Measurements from ENCODE around the gene CINP.
"Not testable (repeated sequence)": the region's sequence is repeated elsewhere in the genome, so short reads cannot be mapped to it uniquely, and the experiment has no call there.

The CINP gene

DNA sequence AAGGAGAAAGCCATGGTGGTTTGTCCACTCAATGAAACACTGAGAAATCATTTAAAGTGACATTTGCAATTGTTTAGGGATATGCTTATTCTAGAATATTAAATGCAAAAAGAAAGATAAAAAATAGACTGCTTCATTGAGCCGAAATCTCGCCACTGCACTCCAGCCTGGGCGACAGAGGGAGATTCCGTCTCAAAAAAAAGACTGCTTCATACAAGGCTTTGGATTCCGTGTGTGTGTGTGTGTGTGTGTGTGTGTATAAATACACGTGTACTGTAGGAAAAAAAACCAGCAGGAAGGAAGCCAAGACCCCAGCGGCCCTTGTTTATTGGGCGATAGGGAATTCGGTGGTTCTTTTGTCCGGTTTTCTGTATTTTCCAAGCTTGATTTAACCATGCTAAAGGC is 46.4 kb downstream of the CINP start:
- peak overlapping the region; percentile 57 for H3K4me3 ChIP-seq (ENCODE audit: low read depth, low read length)
- TF ChIP-seq, protein P1, sequence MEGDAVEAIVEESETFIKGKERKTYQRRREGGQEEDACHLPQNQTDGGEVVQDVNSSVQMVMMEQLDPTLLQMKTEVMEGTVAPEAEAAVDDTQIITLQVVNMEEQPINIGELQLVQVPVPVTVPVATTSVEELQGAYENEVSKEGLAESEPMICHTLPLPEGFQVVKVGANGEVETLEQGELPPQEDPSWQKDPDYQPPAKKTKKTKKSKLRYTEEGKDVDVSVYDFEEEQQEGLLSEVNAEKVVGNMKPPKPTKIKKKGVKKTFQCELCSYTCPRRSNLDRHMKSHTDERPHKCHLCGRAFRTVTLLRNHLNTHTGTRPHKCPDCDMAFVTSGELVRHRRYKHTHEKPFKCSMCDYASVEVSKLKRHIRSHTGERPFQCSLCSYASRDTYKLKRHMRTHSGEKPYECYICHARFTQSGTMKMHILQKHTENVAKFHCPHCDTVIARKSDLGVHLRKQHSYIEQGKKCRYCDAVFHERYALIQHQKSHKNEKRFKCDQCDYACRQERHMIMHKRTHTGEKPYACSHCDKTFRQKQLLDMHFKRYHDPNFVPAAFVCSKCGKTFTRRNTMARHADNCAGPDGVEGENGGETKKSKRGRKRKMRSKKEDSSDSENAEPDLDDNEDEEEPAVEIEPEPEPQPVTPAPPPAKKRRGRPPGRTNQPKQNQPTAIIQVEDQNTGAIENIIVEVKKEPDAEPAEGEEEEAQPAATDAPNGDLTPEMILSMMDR (IDR thresholded peaks at IDR 0.05; ENCODE audit: low read depth, low read length), result no peak

DNA sequence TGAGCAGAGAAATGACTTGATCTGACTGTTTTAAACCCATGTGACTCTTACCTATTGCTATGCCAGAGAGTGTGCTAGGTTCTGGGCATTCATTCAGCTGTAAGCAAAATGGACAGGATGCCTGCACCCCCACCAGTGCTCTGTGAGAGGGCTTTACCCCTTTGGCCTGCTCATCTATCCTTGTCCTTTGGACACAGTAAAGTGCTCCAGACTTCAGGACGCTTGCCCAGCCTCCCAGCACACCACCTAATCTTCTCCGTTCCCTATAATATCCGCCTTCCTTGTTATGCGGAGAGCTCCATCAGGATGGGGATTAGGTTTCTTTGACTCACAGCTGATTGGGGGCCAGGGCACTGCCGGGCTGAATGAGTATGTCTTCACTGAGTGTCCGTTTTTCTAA is 47.6 kb downstream of the CINP start:
- TF ChIP-seq, protein P1 (IDR thresholded peaks at IDR 0.05; ENCODE audit: low read depth, low read length), result no peak
- no peak overlapping the region for H3K4me3 ChIP-seq (ENCODE audit: low read depth, low read length)

GRCh38 chr14:102314242-102315011 is 48.3 kb downstream of the CINP start:
- TF ChIP-seq, protein P1 (IDR thresholded peaks at IDR 0.05; ENCODE audit: low read depth, low read length), result peak; percentile 72
- peak overlapping the region; percentile 44 for H3K4me3 ChIP-seq (ENCODE audit: low read depth, low read length)

- TF ChIP-seq, protein P1 (IDR thresholded peaks at IDR 0.05; ENCODE audit: low read depth, low read length), result no peak
- peak within 1 kb of the TSS; percentile 89 for H3K4me3 ChIP-seq (ENCODE audit: low read depth, low read length)
Measured at GRCh38 chr14:102304611-102305506, 57.8 kb downstream of the CINP start, which contains the start of gene MOK. MOK (minus strand) TSS chr14:102305164; CDS start chr14:102304968, 196 bp downstream.

- TF ChIP-seq, protein P1 (IDR thresholded peaks at IDR 0.05; ENCODE audit: low read depth, low read length), result no peak
- H3K4me3 ChIP-seq (ENCODE audit: low read depth, low read length), result peak overlapping the region; percentile 89
Measured at GRCh38 chr14:102303664-102304063, 59.0 kb downstream of the CINP start.

DNA sequence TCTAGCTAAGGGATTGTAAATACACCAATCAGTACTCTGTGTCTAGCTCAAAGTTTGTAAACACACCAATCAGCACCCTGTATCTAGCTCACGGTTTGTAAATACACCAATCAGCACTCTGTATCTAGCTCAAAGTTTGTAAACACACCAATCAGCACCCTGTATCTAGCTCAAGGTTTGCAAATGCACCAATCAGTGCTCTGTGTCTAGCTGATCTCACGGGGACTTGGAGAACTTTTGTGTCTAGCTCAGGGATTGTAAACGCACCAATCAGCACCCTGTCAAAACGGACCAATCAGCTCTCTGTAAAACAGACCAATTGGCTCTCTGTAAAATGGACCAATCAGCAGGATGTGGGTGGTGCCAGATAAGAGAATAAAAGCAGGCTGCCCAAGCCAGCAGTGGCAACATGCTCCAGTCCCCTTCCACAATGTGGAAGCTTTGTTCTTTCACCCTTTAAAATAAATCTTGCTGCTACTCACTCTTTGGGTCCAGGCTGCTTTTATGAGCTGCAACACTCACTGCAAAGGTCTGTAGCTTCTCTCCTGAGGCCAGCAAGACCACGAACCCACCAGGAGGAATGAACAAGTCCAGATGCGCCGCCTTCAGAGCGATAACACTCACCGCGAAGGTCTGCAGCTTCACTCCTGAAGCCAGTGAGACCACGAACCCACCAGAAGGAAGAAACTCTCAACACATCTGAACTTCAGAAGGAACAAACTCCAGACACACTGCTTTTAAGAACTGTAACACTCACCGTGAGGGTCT is 64.2 kb downstream of the CINP start:
- H3K4me3 ChIP-seq (ENCODE audit: low read depth, low read length), result not testable (repeated sequence)

Measured in WI38 (cell line).